Putamen (tissue), 1 donor: ENCODE measurements around the gene PLEKHG1.
A peak's percentile ranks its signal among the peaks of the same experiment; 100 is the strongest.

Source experiments
- DNase-seq: peaks from one replicate; pipeline ENCODE4 v3.0.0-alpha.2; 2016; ENCODE audit warnings: low spot score

PLEKHG1 gene

DNA sequence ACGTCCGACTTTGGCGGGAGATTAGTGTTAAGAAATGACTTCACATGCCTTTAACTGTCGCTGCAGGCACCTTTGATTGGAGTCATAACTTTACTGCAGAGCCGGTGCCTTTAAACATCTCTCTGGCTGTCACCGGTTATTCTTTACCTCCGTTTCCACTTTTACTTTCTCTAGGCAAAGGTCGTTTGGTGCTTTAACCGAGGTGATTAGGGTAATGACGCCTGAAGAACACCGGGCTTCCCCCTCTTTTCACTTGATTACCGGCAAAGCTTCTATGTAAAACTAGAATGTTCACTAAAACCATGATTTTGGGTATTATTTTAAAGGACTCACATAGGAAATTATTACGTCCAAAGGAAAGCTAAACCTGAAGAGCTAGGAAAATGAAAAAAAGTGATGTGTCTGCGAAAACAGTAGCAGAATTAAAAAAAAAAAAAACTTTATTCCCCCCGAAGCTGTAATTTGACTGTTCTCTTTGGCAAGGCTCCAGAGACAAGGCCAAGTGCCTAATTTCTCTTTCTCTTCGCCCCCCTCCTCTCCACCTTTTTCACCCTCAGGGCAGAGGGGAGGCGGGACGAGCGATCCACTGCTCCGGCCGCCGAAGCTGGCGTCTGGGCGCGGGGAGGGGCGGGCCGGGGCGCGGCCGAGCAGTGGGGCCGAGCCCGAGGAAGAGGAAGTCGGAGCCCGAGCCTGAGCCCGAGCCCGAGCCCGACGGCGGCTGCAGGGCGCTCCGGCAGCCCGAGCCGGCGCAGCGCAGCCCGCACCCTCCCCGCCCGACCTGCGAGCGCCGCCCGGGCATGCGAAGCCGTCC lies at the start of gene PLEKHG1:
Gene PLEKHG1, plus strand, starts transcription at position 687 of the 811 bp plus-strand sequence. CDS start 133,797 bp downstream, outside the sequence.
- no peak for DNase-seq

DNA sequence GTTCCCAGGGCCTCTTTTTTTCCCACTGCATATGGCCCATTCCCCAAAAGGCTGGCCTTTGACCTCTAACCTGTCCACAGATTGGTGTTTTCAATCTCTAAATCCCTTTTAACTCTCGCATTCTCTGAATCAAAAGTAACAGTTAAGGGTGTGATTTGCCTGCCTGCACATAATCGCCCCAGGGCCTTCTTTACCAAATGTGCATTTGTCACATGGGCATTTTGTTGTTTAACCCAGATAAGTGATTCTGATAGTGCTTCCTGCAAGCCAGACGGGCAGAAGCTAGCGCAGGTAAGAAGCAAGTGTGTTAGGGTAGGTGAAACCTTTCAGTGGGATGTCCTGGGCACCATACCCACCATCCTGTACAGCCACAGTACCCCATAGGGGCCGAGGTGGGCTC lies 49.4 kb upstream of the PLEKHG1 start:
- DNase-seq = no peak

DNA sequence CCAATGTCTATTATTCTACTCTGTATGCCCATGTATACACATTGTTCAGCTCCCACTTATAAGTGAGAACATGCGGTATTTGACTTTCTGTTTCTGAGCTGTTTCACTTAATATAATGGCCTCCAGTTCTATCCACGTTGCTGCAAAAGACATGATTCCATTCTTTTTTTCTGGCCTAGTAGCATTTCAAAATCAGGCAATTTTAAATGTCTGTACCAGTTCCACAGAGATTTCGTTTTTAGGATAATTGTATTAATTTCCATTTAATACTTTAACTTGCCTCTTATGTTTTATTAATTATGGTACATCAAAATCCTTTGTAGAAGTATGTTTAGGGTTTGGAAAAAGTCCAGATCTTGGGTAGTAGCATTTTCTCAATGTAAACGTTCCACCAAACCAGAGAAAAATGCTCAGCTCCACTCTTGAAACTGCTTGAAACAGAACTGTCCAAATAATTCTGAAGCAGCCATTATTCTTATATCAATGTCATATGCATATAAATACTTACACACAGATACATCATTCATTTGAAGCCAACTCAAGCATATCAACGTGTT lies 42.6 kb upstream of the PLEKHG1 start:
- no peak for DNase-seq

DNA sequence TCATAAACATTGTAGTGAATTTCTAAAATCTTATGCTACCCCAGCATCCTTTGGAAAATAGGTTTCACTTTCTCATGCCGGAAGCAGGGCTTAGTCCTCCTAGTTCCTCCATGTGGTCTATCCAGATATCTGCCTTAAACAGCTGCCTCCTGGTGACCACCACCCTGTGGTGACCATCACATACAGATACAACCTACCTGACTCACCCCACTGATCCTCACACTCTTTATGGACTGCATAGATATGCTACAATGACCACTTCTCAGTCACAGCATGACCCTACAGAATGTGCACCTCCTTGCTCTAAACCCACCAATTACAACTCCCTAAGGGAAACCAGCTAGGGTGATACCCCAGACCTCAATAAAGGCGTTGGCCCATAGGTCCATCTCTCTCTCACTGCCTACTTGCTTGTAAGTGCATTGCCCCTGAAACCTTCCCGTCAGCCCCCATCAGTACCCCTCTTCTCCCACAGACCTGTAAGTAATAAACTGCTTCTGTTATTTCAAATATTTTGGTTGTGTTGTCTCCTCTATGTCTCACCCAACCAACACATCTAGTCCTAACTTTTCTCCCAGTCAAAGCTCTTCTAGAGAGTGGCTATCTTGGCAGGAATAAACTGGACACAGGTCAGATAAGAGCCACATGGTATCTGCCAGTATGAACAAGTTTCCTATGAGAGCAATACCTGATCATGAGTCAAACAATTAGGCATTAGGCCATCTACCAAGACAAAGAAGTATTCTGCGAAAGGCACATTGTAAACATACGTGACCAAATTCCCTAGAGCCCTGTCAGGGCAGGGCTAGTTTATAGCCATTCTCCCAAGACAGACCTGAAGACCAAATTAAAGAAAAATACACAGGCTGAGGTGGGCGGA lies 39.4 kb upstream of the PLEKHG1 start:
- DNase-seq = no peak

DNA sequence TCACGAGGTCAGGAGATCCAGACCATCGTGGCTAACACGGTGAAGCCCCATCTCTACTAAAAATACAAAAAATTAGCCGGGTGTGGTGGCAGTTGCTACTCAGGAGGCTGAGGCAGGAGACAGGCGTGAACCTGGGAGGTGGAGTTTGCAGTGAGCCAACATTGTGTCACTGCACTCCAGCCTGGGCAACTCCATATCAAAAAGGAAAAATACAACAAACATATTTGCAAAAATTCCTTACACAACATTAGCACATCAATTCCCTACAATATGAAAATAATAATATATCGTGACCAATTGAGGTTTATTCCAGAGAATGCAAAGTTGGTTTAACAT lies 38.8 kb upstream of the PLEKHG1 start:
- DNase-seq = no peak

DNA sequence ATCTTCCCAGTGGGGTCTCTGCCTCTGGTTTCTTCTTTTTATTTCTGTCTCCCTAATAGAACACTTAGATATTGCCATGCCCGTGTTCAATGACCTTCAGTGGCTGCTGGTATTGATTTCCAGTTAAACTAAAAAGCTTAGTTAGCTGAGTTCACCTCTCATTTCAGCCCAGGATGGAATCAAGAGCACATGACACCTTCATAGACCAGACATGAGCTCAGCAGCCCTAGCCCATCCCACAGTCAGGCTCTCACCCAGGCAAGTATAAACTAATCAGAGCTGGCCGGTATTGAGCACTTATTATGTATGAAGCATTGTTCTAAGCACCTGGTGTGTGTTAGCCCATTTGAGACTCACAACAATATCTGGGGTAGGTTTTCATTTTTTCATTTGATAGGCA lies 33.7 kb upstream of the PLEKHG1 start:
- no peak for DNase-seq

DNA sequence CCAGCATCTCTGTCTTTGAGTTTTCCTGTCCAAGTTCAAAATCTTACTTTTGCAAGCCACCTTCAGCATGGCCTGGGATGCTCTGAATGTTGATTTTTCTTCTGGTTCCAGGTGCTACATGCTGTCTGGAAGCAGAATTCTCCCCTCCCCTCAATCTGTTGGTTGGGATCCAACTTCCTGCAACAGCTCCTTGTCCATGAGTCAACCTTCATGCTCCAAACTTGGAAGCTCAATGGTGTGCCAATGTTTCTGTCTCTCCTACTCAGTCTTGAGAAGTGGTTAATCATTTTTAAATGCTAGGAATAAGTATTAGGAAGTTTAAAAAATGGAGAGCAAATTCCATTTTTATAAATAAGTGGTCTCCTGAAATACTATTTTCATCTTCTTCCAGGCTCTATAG lies 33.2 kb upstream of the PLEKHG1 start:
- no peak for DNase-seq

DNA sequence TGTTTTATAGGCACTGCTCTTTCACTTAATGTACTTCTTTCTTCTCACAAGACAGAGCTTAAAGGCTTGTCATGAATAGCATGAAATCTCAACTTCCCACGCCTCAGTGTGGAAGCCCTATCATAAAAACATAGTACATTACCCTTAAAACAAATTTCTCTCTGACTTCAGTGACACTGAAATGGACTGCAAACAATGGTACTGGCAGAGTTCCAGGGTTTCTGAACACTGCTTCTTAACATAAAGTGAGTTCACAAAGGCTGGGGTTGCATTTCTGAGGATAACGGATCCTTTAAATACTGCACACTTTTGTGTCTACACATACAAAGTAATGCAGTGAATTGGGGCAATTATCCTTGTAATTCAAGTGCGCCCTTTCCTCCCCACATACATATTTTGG lies 32.3 kb upstream of the PLEKHG1 start:
- DNase-seq = no peak

DNA sequence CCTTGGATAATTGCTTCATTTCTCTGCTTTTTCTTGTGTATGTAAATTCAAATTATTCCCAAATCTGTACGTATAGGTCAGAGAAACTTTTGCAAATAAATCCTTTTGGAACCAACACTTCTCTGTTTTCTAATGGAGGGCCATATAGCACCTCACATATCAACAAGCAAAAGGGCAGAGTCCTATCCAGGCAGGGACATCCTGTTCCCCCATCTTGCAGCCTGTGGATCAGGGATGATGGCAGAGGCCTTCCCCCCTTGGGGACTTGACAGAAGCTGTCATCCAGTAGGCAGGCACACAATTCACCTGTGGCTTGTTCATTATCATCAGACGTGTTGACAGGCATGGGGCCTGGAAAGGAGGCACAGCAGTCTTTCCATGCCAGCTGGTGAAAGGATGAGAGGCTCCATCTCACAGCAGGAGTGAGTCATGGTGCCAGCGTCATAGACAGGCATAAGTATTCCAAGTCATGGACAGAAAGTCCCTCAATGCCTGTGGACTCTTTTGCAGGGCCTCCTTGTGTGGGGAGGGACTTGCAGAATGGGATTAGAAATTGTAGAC lies 31.8 kb upstream of the PLEKHG1 start:
- DNase-seq = no peak

DNA sequence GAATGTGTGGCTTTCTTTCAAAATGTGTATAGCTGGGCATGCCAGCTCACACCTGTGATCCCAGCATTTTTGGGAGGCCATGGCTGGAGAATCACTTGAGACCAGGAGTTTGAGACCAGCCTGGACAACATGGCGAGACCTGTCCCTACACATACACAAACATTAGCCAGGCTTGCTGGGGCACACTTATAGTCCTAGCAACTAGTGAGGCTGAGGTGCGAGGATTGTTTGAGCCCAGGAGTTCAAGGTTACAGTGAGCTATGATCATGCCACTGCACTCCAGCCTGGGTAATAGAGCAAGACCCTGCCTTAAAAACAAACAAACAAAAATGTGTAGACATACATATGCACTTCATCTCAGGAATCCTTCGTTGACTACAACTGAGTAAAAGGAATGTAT lies 31.1 kb upstream of the PLEKHG1 start:
- no peak for DNase-seq

DNA sequence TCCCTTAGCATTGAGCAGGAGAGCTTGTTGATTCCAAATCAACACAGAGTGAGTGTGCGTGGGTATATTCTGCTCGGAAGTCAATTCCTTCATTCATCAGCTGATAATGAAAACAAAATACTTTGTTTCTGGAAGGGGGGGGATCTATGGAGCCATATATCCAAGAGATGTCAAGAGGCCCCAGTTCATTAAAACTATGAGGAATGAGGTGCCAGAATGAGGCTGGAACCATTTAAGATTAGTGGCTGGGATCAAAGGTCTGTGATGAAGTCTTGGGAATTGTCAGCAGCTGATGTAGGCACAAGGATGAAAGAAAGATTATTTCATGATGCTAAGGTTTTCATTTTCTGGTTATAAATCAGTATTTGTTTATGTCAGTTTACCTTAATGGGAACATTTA lies 30.5 kb upstream of the PLEKHG1 start:
- DNase-seq = no peak

DNA sequence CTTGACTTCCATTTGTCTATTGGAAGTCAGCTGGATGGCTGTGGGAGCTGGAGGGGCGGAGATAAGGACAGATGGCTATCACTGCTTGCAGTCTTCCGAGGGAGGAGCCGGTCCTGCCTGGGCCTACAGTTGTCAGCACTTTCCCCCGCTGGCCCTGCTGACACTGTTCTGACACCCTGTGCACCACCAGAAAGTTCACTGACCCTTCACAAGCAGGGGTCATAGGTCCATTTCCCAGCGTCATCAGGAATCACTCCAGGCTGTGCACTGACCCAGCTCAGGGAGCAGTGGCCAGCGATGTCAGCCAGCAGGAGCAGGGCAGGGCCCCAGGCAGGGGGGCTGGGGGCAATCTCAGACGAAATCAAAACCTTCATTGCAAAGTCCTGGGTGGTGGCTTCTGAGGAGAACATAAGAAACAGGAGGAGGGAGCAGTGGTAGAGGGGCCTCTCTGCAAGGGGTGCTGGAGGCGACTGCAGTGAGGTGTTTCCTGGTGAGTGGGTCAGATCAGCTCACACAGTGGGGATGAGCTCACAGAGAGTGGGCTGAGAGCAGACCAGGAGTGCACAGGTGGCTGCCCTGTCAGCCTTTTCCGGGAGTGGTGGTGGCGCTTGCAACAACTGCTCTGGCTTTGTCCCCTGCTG lies 26.5 kb upstream of the PLEKHG1 start:
- peak; percentile 2 for DNase-seq

DNA sequence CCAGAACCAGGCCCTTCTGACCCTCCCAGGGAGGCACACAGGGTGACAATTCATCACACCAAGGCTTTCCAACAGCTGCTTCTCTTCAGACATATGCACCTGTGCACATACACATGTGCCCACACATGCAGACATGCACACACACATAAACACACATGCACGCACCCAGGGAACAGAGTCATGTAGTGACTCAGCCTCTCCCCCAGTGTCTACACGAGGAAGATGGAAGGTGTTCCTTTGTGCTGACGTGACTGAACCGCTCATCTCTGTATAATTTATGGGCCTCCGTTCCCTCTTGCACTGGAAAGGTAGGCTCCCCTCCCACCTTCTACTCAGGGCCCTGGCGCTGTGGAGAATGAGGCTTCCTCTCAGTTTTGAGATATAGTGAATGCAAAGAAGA lies 23.8 kb upstream of the PLEKHG1 start:
- DNase-seq = no peak

DNA sequence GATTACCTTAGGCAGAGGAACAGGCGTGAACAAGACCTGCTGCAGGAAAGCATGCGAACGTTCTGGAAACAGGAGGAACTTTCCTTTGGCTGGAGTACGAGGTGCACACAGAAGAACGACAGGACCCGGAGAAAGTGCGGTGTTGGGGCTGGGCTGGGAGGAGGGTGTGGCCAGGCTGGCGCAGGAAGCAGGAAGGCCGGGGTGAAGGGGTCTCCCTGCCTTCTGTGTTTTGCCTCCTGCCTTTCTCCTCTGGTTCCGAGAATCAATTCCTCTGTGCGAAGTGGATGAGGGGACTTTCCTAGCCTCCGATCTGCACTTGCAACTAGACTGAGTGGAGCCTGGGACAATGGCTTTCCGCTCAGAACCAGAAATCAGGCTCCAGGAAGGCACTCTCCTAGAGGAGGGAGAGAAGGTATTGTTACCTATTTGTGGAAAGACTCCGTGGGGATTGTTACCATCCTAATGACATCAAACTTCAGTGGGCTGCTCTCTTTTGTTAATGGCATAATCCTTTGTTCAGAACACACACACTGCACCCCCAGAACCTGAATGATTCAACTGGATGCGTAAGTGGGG lies 22.9 kb upstream of the PLEKHG1 start:
- no peak for DNase-seq

DNA sequence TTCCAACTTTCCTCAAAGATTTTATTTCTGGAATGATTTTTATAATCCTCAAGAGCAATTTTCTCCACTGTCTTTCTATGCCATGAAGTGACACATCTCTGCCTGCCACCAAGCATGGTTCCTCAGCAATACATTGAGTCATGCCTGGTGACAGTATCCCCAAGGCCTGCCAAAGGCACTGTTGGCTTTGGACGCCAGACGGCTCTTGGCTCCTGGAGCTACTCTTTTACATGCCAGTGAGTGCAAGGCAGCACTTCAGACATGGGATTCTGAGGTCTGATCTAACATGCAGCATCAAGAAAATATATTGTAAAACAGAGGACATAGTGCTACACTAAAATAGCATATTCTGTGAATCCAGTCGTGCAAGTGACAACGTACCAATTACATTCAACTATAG lies 20.1 kb upstream of the PLEKHG1 start:
- no peak for DNase-seq

DNA sequence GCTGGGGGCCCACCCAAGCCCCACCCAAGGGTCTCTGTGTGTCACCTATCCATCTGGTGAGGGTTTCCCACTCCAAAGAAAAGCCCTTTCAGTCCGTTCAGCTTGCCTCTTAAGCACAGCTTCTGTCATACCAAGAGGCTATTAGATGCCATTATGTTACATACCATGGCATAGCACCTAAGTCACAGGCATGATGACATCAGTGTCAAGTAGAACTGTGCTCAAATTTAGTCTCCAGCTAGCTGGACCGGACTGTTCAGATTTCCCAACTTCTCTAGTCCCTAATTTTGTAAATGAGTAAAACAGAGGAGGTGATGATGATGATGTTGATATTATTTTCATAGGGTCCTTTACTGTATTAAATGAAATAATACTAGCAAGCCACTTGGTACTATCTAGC lies 19.2 kb upstream of the PLEKHG1 start:
- DNase-seq = no peak

DNA sequence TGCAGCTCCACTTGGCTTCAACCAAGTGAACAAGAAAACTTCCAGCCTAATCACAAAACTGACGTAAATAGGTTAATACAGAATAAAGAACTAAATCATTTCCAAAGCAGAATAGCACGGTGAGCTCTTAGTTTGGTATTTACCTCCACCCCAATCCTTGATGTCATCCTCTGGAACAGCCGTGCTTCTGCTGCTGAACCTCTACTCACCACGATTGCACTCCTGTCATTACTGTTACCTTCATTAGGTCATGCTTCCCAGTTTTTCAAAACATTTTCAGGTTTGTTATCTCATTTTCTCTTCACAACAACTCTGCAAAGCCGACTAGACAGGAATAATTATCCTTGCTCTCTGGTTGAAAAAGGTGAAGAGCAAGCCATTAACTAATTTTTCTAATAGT lies 15.6 kb upstream of the PLEKHG1 start:
- no peak for DNase-seq

DNA sequence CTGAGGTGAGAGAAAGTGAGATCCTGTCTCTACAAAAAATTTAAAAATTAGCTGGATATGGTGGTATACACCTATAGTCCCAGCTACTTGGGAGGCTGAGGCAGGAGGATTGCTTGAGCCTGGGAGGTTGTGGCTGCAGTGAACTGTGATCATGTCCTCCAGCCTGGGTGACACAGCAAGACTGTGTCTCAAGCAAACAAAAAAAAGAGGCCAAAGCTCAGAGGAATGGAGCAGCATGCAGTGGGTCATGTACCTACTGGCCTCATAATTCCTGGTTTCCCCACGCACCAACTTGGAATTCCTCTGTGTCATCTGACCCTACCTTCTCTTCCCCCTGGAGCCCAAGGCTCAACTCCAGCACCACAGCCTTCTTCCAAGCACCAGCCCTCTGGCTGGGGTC lies 15.1 kb upstream of the PLEKHG1 start:
- DNase-seq = no peak

DNA sequence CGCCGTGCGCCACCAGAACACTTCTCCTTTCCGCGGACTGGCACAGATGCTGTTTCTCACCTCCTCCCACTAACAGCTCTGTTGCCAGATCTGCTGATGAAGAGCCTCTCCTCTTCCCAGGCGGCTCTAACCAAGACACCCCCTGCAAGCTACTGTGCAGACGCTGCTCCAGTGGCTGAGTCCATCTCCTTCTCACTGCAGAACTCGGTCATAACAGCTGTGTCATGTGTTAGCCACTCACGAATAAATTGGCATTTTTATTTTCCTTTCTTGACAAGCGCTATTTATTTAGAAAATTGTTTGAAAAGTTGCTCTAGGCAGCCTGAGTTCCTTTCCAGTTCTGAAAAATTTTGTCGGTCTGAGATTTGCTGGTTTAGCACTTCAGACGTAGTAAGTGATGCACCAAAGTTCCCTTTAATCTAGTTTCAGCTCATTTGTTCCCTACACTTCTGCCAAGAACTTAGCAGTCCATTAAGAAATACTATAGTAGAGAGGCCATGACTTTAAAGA lies 12.8 kb upstream of the PLEKHG1 start:
- DNase-seq = no peak

DNA sequence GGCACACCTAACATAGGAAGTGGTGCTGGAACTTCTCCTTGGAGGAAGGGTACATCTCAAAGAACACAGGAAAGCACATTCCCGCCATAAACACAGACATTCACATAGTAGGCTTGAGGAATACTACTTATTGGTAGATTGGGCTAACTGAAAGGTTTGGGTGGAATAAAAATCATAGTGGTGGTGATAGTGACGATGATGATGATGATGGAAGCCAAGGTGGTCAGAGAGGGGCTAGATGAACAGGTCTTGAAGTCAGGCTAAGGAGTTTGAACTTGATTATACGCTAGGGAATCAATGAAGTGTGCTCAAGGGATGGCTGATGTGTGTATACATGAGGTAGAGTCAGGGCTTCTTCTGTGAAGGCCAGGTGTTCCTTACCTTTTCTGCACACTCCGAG lies 12.0 kb upstream of the PLEKHG1 start:
- DNase-seq = no peak

DNA sequence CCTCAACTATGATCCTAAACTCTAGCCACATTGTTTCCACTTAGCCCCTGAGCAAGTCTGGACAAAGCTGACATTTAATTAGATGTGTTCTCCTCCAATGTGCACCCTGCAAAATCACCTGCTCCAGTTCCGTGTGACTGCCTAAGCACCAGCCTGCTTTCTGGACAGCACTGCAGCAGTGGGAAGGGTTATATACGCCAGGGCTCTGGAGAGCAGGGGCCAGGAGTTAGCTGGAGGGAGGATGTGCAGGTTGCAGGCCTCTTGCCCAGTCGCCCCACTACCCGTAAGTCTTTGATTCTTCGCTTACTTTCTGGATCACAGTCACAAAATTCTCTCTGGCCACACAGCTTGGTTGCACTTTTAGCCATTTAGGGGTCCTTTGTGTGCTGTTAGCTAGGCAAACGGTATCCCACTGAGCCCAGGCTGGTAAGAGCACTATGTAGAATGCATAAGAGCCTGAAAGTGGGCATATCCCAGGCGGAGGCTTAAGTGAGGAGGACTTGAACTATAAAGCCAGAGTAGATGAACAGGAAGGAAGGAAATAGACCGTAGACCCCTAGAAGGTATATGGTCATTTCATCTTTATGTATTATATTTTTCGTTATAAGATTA lies 10.7 kb upstream of the PLEKHG1 start:
- no peak for DNase-seq
